ENCODE data around the gene WSCD1.

The WSCD1 gene

DNA sequence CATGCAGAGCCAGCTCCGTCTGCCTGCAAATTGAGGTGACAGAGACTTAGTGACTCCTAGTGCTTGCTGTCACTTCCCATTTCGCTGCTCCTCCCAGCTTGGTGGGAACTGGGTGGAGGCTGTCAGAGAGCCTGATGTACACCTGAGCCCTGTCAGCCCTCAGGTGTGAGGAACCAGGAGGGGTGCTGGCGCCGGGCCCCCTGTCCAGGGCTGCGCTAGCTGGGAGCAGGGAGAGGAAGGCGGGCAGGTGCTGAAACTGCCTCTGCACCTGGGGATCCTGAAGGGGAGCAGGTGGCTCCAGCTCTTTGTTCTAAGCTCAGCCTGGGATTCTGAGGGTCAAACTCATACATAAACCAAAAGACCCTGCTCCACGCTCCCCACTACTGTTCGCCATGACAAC, 10.8 kb upstream of the WSCD1 start:
- DNase-seq (ENCODE audit: low read depth in 2 of 3, low spot score in 2 of 3) = no peak

- no peak for DNase-seq (ENCODE audit: low read depth in 2 of 3, low spot score in 2 of 3)
Measured at GRCh38 chr17:6061290-6061689, 8.9 kb upstream of the WSCD1 start.

- no peak for DNase-seq (ENCODE audit: low read depth in 2 of 3, low spot score in 2 of 3)
Measured at GRCh38 chr17:6064868-6065267, 5.3 kb upstream of the WSCD1 start.

- DNase-seq (ENCODE audit: low read depth in 2 of 3, low spot score in 2 of 3) = no peak
Measured at GRCh38 chr17:6065351-6065750, 4.8 kb upstream of the WSCD1 start.

- DNase-seq (ENCODE audit: low read depth in 2 of 3, low spot score in 2 of 3) = no peak
Measured at GRCh38 chr17:6066183-6066948, 3.8 kb upstream of the WSCD1 start.

DNA sequence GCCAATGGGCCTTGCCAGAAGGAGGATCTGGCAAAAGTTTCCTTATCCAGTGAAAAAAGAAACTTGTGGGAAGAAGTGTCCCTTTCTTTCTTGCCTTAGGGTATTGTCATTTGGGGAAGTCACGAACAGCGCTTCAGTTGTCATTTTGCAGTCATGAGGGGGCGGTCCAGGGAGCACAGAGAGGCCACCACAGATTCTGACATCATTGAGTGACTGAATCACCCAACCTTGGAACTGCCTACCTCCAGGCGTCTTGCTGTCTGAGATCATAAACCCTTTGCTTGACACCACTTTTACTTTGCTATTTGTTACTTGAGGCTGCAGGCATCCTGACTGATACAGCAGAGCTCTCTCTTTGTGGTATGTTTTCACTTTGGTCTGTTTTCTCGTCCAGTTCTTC, 3.1 kb upstream of the WSCD1 start:
- no peak for DNase-seq (ENCODE audit: low read depth in 2 of 3, low spot score in 2 of 3)

- no peak for DNase-seq (ENCODE audit: low read depth in 2 of 3, low spot score in 2 of 3)
Measured at GRCh38 chr17:6070430-6070912, 292 bp downstream of the WSCD1 start.

- DNase-seq (ENCODE audit: low read depth in 2 of 3, low spot score in 2 of 3) = no peak
Measured at GRCh38 chr17:6070913-6071511, 833 bp downstream of the WSCD1 start.

- DNase-seq (ENCODE audit: low read depth in 2 of 3, low spot score in 2 of 3) = no peak
Measured at GRCh38 chr17:6071528-6072065, 1.4 kb downstream of the WSCD1 start.

- DNase-seq (ENCODE audit: low read depth in 2 of 3, low spot score in 2 of 3) = no peak
Measured at GRCh38 chr17:6072157-6072556, 2.0 kb downstream of the WSCD1 start.

- DNase-seq (ENCODE audit: low read depth in 2 of 3, low spot score in 2 of 3) = no peak
Measured at GRCh38 chr17:6072611-6073010, 2.4 kb downstream of the WSCD1 start.

DNA sequence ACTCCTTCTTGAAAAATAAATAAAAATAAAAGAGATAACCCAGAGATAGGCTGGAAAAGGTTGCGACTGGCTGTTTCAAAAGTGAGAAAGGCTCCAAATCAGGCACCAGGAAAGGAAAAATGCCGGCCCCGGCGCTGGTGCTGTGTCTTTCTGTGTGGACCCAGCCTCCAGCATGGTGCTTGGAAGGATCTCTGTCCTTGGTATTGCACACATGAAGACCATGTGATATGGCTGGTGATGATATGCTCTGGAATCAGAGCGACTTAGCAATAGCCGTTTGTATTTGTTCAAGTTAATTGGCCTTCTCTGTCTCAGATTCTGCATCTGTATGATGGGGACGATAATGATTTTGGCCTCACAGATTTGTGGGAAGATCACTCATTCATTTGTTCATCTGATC, 3.4 kb downstream of the WSCD1 start:
- no peak for DNase-seq (ENCODE audit: low read depth in 2 of 3, low spot score in 2 of 3)

- no peak for DNase-seq (ENCODE audit: low read depth in 2 of 3, low spot score in 2 of 3)
Measured at GRCh38 chr17:6075050-6075449, 4.9 kb downstream of the WSCD1 start.

- DNase-seq (ENCODE audit: low read depth in 2 of 3, low spot score in 2 of 3) = no peak
Measured at GRCh38 chr17:6075845-6076244, 5.7 kb downstream of the WSCD1 start.

DNA sequence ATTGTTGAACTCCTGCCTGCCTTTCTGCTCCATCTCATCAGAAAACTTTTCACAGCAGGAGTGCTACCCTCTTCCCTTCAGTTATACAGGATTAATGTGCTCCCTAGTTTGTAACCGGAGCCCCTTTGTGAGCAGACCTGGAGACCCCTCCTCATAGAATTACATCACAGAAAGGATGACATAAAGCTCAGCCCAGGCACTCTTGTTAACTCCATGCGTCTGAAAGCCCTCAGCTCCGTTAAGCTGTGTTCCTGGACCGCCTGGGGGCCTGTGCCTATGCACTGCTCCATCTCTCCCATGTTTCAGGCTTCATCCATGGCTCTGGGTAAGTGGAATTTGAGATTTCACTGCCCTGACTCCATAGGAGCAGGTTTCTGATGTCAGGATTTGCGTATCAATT, 7.6 kb downstream of the WSCD1 start:
- no peak for DNase-seq (ENCODE audit: low read depth in 2 of 3, low spot score in 2 of 3)

- no peak for DNase-seq (ENCODE audit: low read depth in 2 of 3, low spot score in 2 of 3)
Measured at GRCh38 chr17:6078458-6078871, 8.3 kb downstream of the WSCD1 start.

DNA sequence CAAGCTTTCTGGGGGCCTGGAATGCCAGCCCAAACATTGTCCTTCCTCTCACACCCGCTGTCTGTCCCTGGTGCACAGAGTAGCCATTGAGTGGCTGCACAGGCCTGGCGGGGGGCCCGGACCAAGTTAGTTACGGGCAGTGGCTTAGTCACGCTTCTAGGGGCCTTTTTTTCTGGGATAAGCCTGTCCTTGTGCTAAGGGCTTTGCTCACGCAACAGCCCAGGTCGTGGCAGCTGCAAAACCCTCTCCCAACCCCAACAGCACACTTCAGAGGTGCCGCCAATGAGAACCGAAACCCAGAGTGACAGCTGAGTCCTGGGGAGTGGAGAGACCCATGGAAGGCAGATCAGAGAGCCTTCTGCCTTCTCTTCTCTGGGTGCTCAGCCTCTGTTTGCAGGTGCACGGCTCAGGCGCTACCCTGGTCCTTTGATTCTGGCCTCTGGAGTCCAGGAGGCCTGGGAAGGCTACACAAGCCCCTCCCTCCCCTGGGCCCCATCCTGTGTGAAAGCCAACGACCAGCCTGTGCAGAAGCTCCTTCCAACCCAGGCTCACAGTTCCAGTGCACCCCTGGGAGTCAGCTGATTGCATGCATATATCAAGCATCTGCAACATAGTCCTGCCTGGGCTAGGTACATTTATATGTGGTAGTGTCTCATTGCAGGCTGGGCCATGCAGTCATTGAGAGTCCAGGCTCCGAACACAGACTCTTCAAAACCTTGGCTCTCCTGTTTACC, 9.1 kb downstream of the WSCD1 start:
- DNase-seq (ENCODE audit: low read depth in 2 of 3, low spot score in 2 of 3) = no peak

GRCh38 chr17:6079960-6080359, 9.8 kb downstream of the WSCD1 start:
- DNase-seq (ENCODE audit: low read depth in 2 of 3, low spot score in 2 of 3) = no peak

GRCh38 chr17:6080711-6081430, 10.7 kb downstream of the WSCD1 start:
- no peak for DNase-seq (ENCODE audit: low read depth in 2 of 3, low spot score in 2 of 3)

DNA sequence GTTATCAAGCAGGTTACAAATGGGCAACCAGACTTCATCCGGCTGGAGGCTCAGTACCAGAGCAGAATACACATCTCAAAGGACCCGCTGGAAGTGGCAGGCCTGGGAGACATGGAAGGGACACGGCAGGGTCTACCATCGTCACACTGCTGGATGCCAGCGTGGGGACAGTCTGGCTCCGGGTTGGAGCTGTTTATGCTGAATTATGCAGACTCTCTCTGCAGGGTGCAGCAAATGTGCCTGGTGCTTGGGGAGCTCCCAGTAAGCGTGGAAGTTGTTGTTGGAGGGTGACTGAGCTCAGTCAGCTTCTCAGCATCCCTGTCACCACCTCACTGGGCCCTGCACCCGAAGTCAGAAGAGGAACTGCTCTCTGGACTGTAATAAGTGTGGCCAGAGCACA, 12.2 kb downstream of the WSCD1 start:
- DNase-seq (ENCODE audit: low read depth in 2 of 3, low spot score in 2 of 3) = no peak

All from activated CD8-positive, alpha-beta memory T cell treated with anti-CD3 and anti-CD28 coated beads for 48 hours (primary cell).